SK-N-MC (cell line): ENCODE results near the gene DNER.
"Not testable (repeated sequence)": the region's sequence is repeated elsewhere in the genome, so short reads cannot be mapped to it uniquely, and the experiment has no call there.

Source experiments
- DNase-seq: peaks from one replicate; pipeline ENCODE4 v3.0.0-alpha.2; 2011; ENCODE audit warnings: low read depth, low spot score
- H3K27ac ChIP-seq: fragments of 200-600 bp; sonication (generic); 2 replicates; pipeline ENCODE4 v1.5.1; 2016; ENCODE audit warnings: mixed run types
- H3K36me3 ChIP-seq: fragments of 200-600 bp; sonication (generic); 2 replicates; pipeline ENCODE4 v1.6.1; 2017; ENCODE audit warnings: antibody characterized with exemption, low read length, mixed read lengths; ENCODE audit not compliant: insufficient read depth
- H3K4me3 ChIP-seq: fragments of 200-600 bp; sonication (generic); 2 replicates; pipeline ENCODE4 v1.5.1; 2016
- H3K9ac ChIP-seq: fragments of 200-600 bp; sonication (generic); 2 replicates; pipeline ENCODE4 v1.8.0; 2017; ENCODE audit warnings: mixed run types, mixed read lengths; ENCODE audit not compliant: insufficient read length
- H3K9me3 ChIP-seq: fragments of 200-600 bp; sonication (generic); 2 replicates; pipeline ENCODE4 v1.6.1; 2017; ENCODE audit warnings: low read depth, mild to moderate bottlenecking, antibody characterized with exemption, low read length, moderate library complexity, mixed read lengths
- EZH2 ChIP-seq: fragments of 200-600 bp; sonication (generic); IDR thresholded peaks from one replicate; pipeline ENCODE4 v1.6.1; 2017; ENCODE audit warnings: antibody characterized with exemption
- FOXP2 ChIP-seq: optimal IDR thresholded peaks from 2 replicates; pipeline ENCODE3; 2011; ENCODE audit warnings: mild to moderate bottlenecking, moderate library complexity; ENCODE audit not compliant: insufficient read depth; ENCODE audit errors: extremely low read length, control extremely low read depth
- POLR2AphosphoS5 ChIP-seq: IDR thresholded peaks from 2 replicates; pipeline ENCODE4 v1.6.1; 2012; ENCODE audit warnings: mild to moderate bottlenecking, low read depth, low read length, borderline replicate concordance

The DNER gene

GRCh38 chr2:229378386-229378785 is 336.0 kb downstream of the DNER start:
- TF ChIP-seq FOXP2, result no peak
- no peak for TF ChIP-seq EZH2
- no peak for TF ChIP-seq POLR2AphosphoS5
- DNase-seq, result no peak
- Histone ChIP-seq H3K9me3 (no peaks in the 10 kb centered on the region), H3K9ac (no peak overlapping the region), H3K36me3 (no peaks in the 10 kb centered on the region), H3K4me3 (no peak overlapping the region), H3K27ac (no peak overlapping the region)

- H3K4me3 ChIP-seq, result no peak overlapping the region
- no peak for TF ChIP-seq FOXP2
- TF ChIP-seq POLR2AphosphoS5, result no peak
- TF ChIP-seq EZH2, result no peak
- no peaks in the 10 kb centered on the region for H3K36me3 ChIP-seq
- H3K9ac ChIP-seq, result no peak overlapping the region
- no peak overlapping the region for H3K27ac ChIP-seq
- DNase-seq, result no peak
- H3K9me3 ChIP-seq, result no peaks in the 10 kb centered on the region
Observed at GRCh38 chr2:229376866-229377265, 337.5 kb downstream of the DNER start.

GRCh38 chr2:229375251-229375650 is 339.1 kb downstream of the DNER start:
- Histone ChIP-seq H3K9me3 (no peaks in the 10 kb centered on the region), H3K4me3 (no peak overlapping the region), H3K9ac (no peak overlapping the region), H3K36me3 (no peaks in the 10 kb centered on the region), H3K27ac (no peak overlapping the region)
- DNase-seq, result no peak
- TF ChIP-seq EZH2, result no peak
- TF ChIP-seq POLR2AphosphoS5, result no peak
- no peak for TF ChIP-seq FOXP2

GRCh38 chr2:229373311-229373710 is 341.0 kb downstream of the DNER start:
- DNase-seq, H3K9ac ChIP-seq, H3K9me3 ChIP-seq, H3K36me3 ChIP-seq, H3K4me3 ChIP-seq, H3K27ac ChIP-seq: not testable (repeated sequence)

- Histone ChIP-seq H3K4me3 (no peak overlapping the region), H3K36me3 (no peaks in the 10 kb centered on the region), H3K9me3 (peaks cover 3% of the 10 kb centered on the region; the same call in 1 of the 2 replicates), H3K9ac (no peak overlapping the region), H3K27ac (no peak overlapping the region)
- no peak for TF ChIP-seq EZH2
- no peak for DNase-seq
Observed at GRCh38 chr2:229372207-229372606, 342.1 kb downstream of the DNER start.

GRCh38 chr2:229371086-229371485 is 343.3 kb downstream of the DNER start:
- Histone ChIP-seq H3K27ac (no peak overlapping the region), H3K4me3 (no peak overlapping the region), H3K9ac (no peak overlapping the region), H3K36me3 (no peaks in the 10 kb centered on the region; the same call in 1 of the 2 replicates), H3K9me3 (peaks cover 3% of the 10 kb centered on the region; the same call in 1 of the 2 replicates)
- TF ChIP-seq FOXP2 (no peak), EZH2 (no peak), POLR2AphosphoS5 (no peak)
- no peak for DNase-seq

- no peak for DNase-seq
- Histone ChIP-seq H3K4me3 (no peak overlapping the region), H3K27ac (no peak overlapping the region), H3K9ac (no peak overlapping the region), H3K9me3 (peaks cover 3% of the 10 kb centered on the region; the same call in 1 of the 2 replicates), H3K36me3 (no peaks in the 10 kb centered on the region; the same call in 1 of the 2 replicates)
- TF ChIP-seq FOXP2, result no peak
- TF ChIP-seq EZH2, result no peak
- TF ChIP-seq POLR2AphosphoS5, result no peak
Observed at GRCh38 chr2:229370509-229370908, 343.8 kb downstream of the DNER start.

- Histone ChIP-seq H3K9me3 (no peaks in the 10 kb centered on the region), H3K9ac (no peak overlapping the region), H3K27ac (no peak overlapping the region), H3K36me3 (no peaks in the 10 kb centered on the region; the same call in 1 of the 2 replicates), H3K4me3 (no peak overlapping the region)
- DNase-seq, result no peak
- TF ChIP-seq EZH2, result no peak
- TF ChIP-seq POLR2AphosphoS5, result no peak
- TF ChIP-seq FOXP2, result no peak
Observed at GRCh38 chr2:229363185-229363814, 351.1 kb downstream of the DNER start.

GRCh38 chr2:229350883-229351282 is 363.5 kb downstream of the DNER start:
- no peaks in the 10 kb centered on the region for H3K36me3 ChIP-seq
- H3K27ac ChIP-seq, result no peak overlapping the region
- H3K4me3 ChIP-seq, result no peak overlapping the region
- no peak for DNase-seq
- H3K9me3 ChIP-seq, result no peaks in the 10 kb centered on the region; the same call in 1 of the 2 replicates
- no peak overlapping the region for H3K9ac ChIP-seq
- TF ChIP-seq EZH2 (no peak), POLR2AphosphoS5 (no peak), FOXP2 (no peak)
